Measurements from ENCODE around the gene KCNJ14. TPM values are rescaled to one million over a fixed set of nuclear protein-coding genes. Genes with fewer than 3 reads are reported as not detected.

The KCNJ14 gene
- total RNA-seq, 2 experiments from 2014 or later, result 1.7 to 2.0 TPM

GRCh38 chr19:48469289-48469881 is 14.0 kb downstream of the KCNJ14 start, which contains the start of gene CYTH2:
CYTH2 (plus strand) TSS chr19:48469369; CDS start chr19:48469508, 139 bp downstream.
- intact Hi-C loops (cut with DNase I, micrococcal nuclease), result loop anchor here (2.0 to 5.0 kb wide), 4 partner anchors 25 to 523 kb away; partner anchors contain the start of genes GRWD1 (in 1 of the 2), GYS1 (in 1 of the 2), RUVBL2 (in 1 of the 2) and TMEM143 (in 1 of the 2)
- peak within 1 kb of the TSS; percentile 90 for H3K4me3 Mint-ChIP-seq

GRCh38 chr19:48469934-48470680 is 14.7 kb downstream of the KCNJ14 start:
- Mint-ChIP-seq H3K9me3 (no peaks in the 10 kb centered on the region), H3K4me1 (ENCODE audit: low read depth) (peaks cover 21% of the 10 kb centered on the region), H3K4me3 (peak overlapping the region; percentile 90), H3K27ac (peak overlapping the region; percentile 82), H3K27me3 (no peaks in the 10 kb centered on the region), H3K36me3 (ENCODE audit: low read depth) (peaks cover 49% of the 10 kb centered on the region)
- CTCF ChIA-PET, result interaction anchor here (0.7 to 1.0 kb wide), 3 partner anchors 19 to 139 kb away, joined by 3 read pairs; no protein-coding TSS in a partner anchor
- H3K4me1 ChIP-seq (ENCODE audit: insufficient read depth, low read length), result peaks cover 22% of the 10 kb centered on the region
- no peaks in the 10 kb centered on the region for H3K27me3 ChIP-seq (ENCODE audit: control insufficient read depth in 1 of 2, insufficient read depth in 2 of 2, low read length in 2 of 2)
- DNase-seq (peak in 2 of 14 experiments; percentile 21 to 51), ATAC-seq (ENCODE audit: poor library complexity) (no peak)
- intact Hi-C loops (cut with DNase I, micrococcal nuclease), result loop anchor here (2.0 to 10.0 kb wide), 5 partner anchors 25 to 645 kb away; partner anchors contain the start of genes C19orf73 (in 1 of the 2), GRWD1 (in 1 of the 2), GYS1 (in 1 of the 2) and LIN7B (in 1 of the 2)
- TF ChIP-seq CTCF (IDR thresholded peaks at IDR 0.05), result no peak
- H3K9me3 ChIP-seq (ENCODE audit: control insufficient read depth in 1 of 2, insufficient read depth in 1 of 2, low read length in 2 of 2), result no peaks in the 10 kb centered on the region
- peak overlapping the region; percentile 96 for H3K4me3 ChIP-seq (ENCODE audit: low read length)
- H3K27ac ChIP-seq (ENCODE audit: low read depth in 1 of 2, low read length in 2 of 2), result peak overlapping the region; percentile 79 to 91
- peaks cover 46% of the 10 kb centered on the region for H3K36me3 ChIP-seq (ENCODE audit: insufficient read depth, low read length)
- POLR2A ChIA-PET, result interaction anchor here (1.4 to 1.7 kb wide), 3 partner anchors 10 to 79 kb away, joined by 3 to 18 read pairs (median 4); partner anchors contain the start of gene KDELR1

More at GRCh38 chr19:48469289-48469881, 14.0 kb downstream of the KCNJ14 start, which contains the start of gene CYTH2:
- peak in 12 of 14 experiments; percentile 53 to 84 (median 67) for DNase-seq
- POLR2A ChIA-PET, result interaction anchor here (1.6 to 1.7 kb wide), 2 partner anchors 11 to 78 kb away, joined by 3 to 18 read pairs; partner anchors contain the start of gene KDELR1
- Histone ChIP-seq H3K27ac (ENCODE audit: low read depth in 1 of 2, low read length in 2 of 2) (peak within 1 kb of the TSS; percentile 79 to 91), H3K9me3 (ENCODE audit: control insufficient read depth in 1 of 2, insufficient read depth in 1 of 2, low read length in 2 of 2) (no peaks in the 10 kb centered on the region), H3K4me3 (ENCODE audit: low read length) (peak within 1 kb of the TSS; percentile 96), H3K36me3 (ENCODE audit: insufficient read depth, low read length) (peaks cover 40% of the 10 kb centered on the region), H3K27me3 (ENCODE audit: control insufficient read depth in 1 of 2, insufficient read depth in 2 of 2, low read length in 2 of 2) (no peaks in the 10 kb centered on the region), H3K4me1 (ENCODE audit: insufficient read depth, low read length) (peaks cover 22% of the 10 kb centered on the region)
- Mint-ChIP-seq H3K4me1 (ENCODE audit: low read depth) (peaks cover 21% of the 10 kb centered on the region), H3K27ac (peak within 1 kb of the TSS; percentile 82), H3K9me3 (no peaks in the 10 kb centered on the region), H3K36me3 (ENCODE audit: low read depth) (peaks cover 43% of the 10 kb centered on the region), H3K27me3 (no peaks in the 10 kb centered on the region)
- ATAC-seq (ENCODE audit: poor library complexity), result no peak
- TF ChIP-seq CTCF (IDR thresholded peaks at IDR 0.05), result no peak
- CTCF ChIA-PET, result interaction anchor here (0.7 to 1.0 kb wide), 3 partner anchors 20 to 140 kb away, joined by 3 read pairs; no protein-coding TSS in a partner anchor

- Histone ChIP-seq H3K4me1 (ENCODE audit: insufficient read depth, low read length) (peaks cover 26% of the 10 kb centered on the region), H3K4me3 (ENCODE audit: low read length) (no peak overlapping the region), H3K36me3 (ENCODE audit: insufficient read depth, low read length) (peaks cover 53% of the 10 kb centered on the region), H3K9me3 (ENCODE audit: control insufficient read depth in 1 of 2, insufficient read depth in 1 of 2, low read length in 2 of 2) (no peaks in the 10 kb centered on the region), H3K27me3 (ENCODE audit: control insufficient read depth in 1 of 2, insufficient read depth in 2 of 2, low read length in 2 of 2) (no peaks in the 10 kb centered on the region), H3K27ac (ENCODE audit: low read depth in 1 of 2, low read length in 2 of 2) (no peak overlapping the region)
- ChIA-PET POLR2A (interaction anchor here (1.4 to 1.7 kb wide), 3 partner anchors 9 to 80 kb away, joined by 3 to 18 read pairs (median 4); partner anchors contain the start of gene KDELR1), CTCF (no interaction called here)
- intact Hi-C loops (cut with DNase I, micrococcal nuclease), result loop anchor here in 1 of 2 experiments (10.0 kb wide), 1 partner anchor 644 kb away; the partner anchor contains the start of genes C19orf73, LIN7B and PPFIA3
- ATAC-seq (ENCODE audit: poor library complexity) (no peak), DNase-seq (no peak)
- Mint-ChIP-seq H3K4me3 (peak overlapping the region; percentile 90), H3K27ac (no peak overlapping the region), H3K36me3 (ENCODE audit: low read depth) (peaks cover 55% of the 10 kb centered on the region), H3K9me3 (no peaks in the 10 kb centered on the region), H3K4me1 (ENCODE audit: low read depth) (peaks cover 21% of the 10 kb centered on the region), H3K27me3 (no peaks in the 10 kb centered on the region)
- no peak for TF ChIP-seq CTCF (IDR thresholded peaks at IDR 0.05)
Measured at GRCh38 chr19:48470856-48471255, 15.5 kb downstream of the KCNJ14 start.
